NB4 (cell line): ENCODE data around the gene DNAH17.

Experiments
- DNase-seq: peaks from one replicate; pipeline ENCODE4 v3.0.0; 2010; ENCODE audit warnings: low read depth
- H3K4me3 ChIP-seq: one replicate; pipeline ENCODE4 v1.5.1; 2011; ENCODE audit warnings: mild to moderate bottlenecking, low read depth, low read length, moderate library complexity
- CTCF ChIP-seq: IDR thresholded peaks from one replicate; pipeline ENCODE4 v1.5.1; 2012; ENCODE audit warnings: low read depth, low read length
- MAX ChIP-seq: IDR thresholded peaks from 2 replicates; pipeline ENCODE4 v1.6.1; 2011; ENCODE audit warnings: low read depth, low read length
- MYC ChIP-seq: IDR thresholded peaks from 2 replicates; pipeline ENCODE4 v1.6.1; 2011; ENCODE audit warnings: low read depth, low read length
- POLR2A ChIP-seq: IDR thresholded peaks from 2 replicates; pipeline ENCODE4 v1.6.1; 2011; ENCODE audit warnings: mild to moderate bottlenecking; ENCODE audit not compliant: insufficient read length; ENCODE audit errors: extremely low read depth

The DNAH17 gene

GRCh38 chr17:78448356-78448993, 128.7 kb downstream of the DNAH17 start:
- H3K4me3 ChIP-seq = no peak overlapping the region
- no peak for TF ChIP-seq MYC
- TF ChIP-seq CTCF = peak; percentile 60
- DNase-seq = peak; percentile 59

- DNase-seq = no peak
- no peak overlapping the region for H3K4me3 ChIP-seq
- no peak for TF ChIP-seq POLR2A
- no peak for TF ChIP-seq MAX
- TF ChIP-seq MYC = no peak
- no peak for TF ChIP-seq CTCF
These were observed 130.4 kb downstream of the DNAH17 start for GRCh38 chr17:78446833-78447232.

GRCh38 chr17:78444392-78444791, 132.8 kb downstream of the DNAH17 start:
- DNase-seq = no peak
- no peak overlapping the region for H3K4me3 ChIP-seq
- TF ChIP-seq MAX (no peak), POLR2A (no peak), MYC (no peak), CTCF (no peak)

GRCh38 chr17:78442648-78443218, 134.5 kb downstream of the DNAH17 start:
- DNase-seq = peak; percentile 94
- no peak overlapping the region for H3K4me3 ChIP-seq
- TF ChIP-seq MAX = peak; percentile 100
- TF ChIP-seq POLR2A = no peak
- TF ChIP-seq MYC = peak; percentile 99
- no peak for TF ChIP-seq CTCF

- no peak for DNase-seq
- H3K4me3 ChIP-seq = no peak overlapping the region
- TF ChIP-seq CTCF (no peak), POLR2A (no peak), MYC (no peak), MAX (no peak)
These were observed 135.8 kb downstream of the DNAH17 start for GRCh38 chr17:78441271-78441971.
